ENCODE data around the gene LARGE1. TPM values are rescaled to one million over a fixed set of nuclear protein-coding genes. Genes with fewer than 3 reads are reported as not detected.

Gene LARGE1
- total RNA-seq, 1 donor from 2014 or later, result 81.6 TPM

DNA sequence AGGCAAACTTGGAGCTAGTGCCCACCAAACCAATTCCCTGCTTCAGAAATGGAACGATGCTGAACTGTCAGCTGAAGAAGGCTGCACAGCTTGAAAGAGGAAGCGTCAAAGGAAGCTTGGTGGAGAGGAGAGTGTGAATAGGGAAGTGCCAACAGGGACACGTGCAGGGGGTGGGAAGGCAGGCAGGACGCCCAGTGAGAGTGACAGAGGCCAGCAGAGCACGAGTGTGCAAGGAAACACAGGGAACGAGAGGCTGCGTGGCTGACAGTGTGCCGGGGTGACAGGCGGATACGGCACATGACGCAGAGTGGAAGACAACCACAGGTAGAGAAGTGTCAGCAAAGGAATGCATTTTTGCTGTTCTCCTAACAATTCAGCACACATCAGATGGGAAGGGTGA is 196.4 kb downstream of the LARGE1 start:
- DNase-seq (ENCODE audit: low spot score), result no peak

- no peak for DNase-seq (ENCODE audit: low spot score)
Observed at GRCh38 chr22:33722816-33723215, 197.5 kb downstream of the LARGE1 start.

GRCh38 chr22:33720166-33720878 is 200.0 kb downstream of the LARGE1 start:
- no peak for DNase-seq (ENCODE audit: low spot score)

GRCh38 chr22:33717694-33718396 is 202.4 kb downstream of the LARGE1 start:
- DNase-seq (ENCODE audit: low spot score), result no peak

DNA sequence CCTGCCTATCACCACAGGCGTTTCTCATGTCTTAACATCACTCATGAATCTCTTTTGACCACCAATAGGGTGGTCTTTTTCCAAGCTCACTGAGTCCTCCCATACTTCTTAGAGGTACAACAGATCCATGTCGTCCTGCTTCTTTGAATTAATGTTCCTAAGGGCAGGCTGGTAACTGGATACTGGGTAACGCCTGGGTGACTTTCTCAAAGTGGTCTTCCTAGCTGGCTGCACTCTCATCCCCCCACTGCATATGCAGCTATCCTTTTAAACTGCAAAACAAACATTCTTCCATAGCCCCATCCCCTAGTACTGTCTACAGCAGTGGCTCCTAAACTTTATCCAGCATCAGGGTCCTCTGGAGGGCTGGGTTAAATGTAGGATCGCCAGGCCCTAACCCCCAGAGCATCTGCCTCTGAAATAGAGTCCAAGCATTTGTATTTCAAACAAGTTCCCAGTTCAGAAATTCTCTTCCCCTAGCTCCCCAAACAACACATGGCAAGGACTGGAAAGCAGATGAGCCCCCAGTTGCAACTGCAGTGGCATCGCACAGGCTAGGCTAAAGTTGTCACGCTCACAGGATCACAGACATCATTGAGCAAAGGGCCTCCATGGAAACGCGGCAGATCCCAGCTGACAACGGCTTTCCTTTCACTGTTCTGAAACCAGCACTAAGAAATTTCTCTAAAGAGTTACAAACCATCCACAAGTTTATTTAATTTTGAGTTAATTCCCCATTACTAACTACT is 204.9 kb downstream of the LARGE1 start:
- DNase-seq (ENCODE audit: low spot score), result no peak

DNA sequence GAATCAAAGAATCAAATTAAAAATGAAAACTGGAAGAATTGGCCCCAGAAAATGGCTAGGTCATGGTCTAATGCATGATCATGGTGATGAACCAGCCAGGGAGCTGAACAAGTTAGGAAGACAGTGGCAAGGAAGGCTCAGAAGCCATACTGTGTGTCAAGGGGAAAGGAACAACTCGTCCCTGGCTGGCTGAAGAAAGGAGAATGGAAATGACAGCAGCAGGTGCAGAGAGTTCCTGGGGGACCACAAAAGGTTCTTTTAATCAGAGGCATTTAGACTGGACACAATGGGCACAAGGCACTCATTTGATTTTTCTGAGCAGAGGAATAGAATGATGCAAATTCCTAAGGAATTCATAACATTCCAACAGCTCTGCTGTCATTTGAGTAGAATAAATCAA is 209.9 kb downstream of the LARGE1 start:
- no peak for DNase-seq (ENCODE audit: low spot score)

GRCh38 chr22:33707581-33707980 is 212.7 kb downstream of the LARGE1 start:
- DNase-seq (ENCODE audit: low spot score), result no peak

DNA sequence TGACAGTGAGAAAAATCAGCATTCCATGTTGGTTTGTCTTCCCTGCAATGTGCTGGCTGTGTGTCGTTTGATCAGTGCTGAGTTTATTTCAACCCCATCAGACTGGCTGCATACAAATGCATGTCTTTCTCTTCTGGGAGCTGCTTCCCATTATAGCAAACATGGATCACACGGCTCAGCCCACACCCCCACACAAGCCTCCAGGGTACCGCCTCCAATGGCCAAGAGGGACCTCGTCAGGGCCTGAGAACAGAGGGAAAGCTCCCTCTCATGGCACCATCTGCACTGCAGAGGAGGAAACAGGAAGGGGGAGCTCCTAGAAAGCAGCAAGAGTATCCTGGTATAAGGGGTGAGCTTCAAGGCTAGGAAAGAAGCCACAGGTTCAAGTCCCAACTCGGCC is 214.2 kb downstream of the LARGE1 start:
- DNase-seq (ENCODE audit: low spot score), result no peak

DNA sequence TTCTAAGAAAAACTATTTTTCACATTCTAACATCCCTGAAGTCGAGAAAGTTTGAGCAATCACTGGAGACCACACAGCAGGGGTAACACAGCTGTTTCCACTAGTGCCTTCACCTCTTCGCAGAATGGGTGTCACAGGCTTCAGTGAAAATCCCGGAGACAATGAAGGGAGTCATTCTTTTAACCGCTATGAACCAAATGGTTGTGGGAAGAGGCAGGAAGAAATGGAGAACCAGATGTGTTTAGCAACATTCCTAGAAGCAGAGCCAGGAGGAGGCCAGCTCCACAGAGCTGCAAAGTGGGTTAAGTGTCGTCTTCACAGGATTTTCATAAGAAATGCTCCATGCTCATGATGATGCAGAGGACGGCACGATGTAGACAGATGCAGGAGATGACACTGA is 221.1 kb downstream of the LARGE1 start:
- no peak for DNase-seq (ENCODE audit: low spot score)

- no peak for DNase-seq (ENCODE audit: low spot score)
Observed at GRCh38 chr22:33697640-33698039, 222.6 kb downstream of the LARGE1 start.

GRCh38 chr22:33691057-33691630 is 229.1 kb downstream of the LARGE1 start:
- no peak for DNase-seq (ENCODE audit: low spot score)

DNA sequence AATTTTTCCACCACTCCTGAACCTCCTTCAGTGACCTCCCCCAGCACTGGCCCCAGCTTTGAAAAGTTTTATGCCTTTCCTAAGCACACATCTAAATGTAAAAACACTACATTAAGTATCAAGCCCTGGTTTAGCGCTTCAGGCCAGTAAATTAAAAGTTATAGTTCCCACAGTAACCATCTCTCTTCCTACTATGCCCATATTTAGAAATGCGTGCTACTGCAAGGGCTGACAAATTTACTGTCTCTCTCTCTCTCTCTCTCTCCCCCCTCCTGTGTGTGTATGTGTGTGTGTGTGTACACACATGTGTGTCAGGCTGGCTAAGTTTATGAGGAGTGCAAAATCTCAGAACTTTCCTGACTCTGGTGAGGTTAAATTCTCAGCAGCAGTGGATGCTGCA is 231.4 kb downstream of the LARGE1 start:
- DNase-seq (ENCODE audit: low spot score), result no peak

DNA sequence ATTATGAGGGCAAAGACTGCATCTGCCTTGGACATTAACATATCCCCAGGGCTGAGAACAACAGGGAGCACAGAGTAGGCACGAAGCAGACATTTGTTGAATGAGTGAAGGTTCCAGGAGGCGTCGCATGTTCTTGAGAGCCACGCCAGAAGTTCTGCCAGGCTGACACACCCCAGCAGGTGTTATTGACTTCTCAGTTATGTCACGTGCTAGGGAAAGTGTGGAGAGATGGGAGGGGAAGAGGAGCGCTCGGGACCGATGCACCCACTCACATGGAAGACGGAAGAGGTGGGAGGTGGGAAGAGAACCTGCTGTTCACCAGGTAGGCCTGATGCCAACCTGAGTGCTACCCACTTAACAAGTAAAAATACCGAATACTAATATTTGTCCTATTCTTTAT is 232.8 kb downstream of the LARGE1 start:
- DNase-seq (ENCODE audit: low spot score), result no peak

GRCh38 chr22:33684087-33684486 is 236.2 kb downstream of the LARGE1 start:
- no peak for DNase-seq (ENCODE audit: low spot score)

DNA sequence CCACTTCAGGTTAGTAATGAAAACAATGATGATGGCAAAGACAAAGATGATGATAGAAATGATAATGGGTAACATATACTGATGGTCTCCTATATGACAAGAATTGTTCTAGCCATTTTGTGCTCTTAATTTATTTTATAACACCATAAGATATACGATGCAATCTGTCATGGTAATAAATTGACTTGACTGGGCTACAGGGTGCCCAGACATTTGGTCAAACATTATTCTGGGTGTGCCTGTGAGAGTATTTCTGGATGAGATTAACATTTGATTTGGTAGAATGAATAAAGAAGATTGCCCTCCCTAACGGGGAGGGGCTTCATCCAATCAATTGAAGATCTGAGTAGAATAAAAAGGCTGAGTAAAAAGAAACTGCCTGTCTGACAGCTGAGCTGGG is 237.3 kb downstream of the LARGE1 start:
- no peak for DNase-seq (ENCODE audit: low spot score)

GRCh38 chr22:33680632-33681031 is 239.6 kb downstream of the LARGE1 start:
- no peak for DNase-seq (ENCODE audit: low spot score)

DNA sequence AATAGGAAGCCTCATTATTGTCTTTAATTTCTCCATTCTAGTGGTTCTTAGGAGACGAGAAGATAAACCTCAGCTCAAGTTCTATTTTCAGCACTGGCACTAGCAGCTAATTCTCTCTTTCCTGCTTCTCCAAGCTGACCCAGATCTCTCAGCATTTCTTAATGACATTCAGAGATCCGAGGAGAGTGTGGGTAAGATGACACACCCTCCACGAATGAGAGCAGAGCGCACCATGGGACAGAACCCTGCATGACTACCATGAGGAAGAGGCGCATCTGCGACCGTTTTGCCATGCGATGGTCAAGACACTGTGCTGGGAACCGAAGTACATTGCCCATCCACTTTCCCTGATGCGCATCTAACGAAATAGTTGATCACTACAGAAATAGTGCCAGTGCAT is 241.8 kb downstream of the LARGE1 start:
- no peak for DNase-seq (ENCODE audit: low spot score)

DNA sequence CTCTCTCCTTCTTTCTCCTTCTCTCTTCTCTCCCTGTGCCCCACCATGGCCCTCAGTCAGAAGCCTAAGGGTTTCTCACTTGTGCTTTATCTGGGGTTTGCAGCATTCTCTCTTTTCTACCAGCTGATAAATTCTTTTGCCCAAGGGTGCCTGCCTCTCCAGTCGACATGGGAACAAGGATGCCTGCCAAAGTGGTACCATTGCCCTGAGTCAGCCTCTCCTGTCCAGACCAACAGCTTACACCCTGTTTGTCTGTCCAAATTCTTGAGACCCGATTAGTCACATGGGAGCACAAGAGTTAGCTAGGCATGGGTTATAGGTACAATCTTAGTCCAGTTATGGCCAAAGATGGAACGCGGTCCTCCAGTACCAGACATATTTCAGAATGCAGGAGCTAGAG is 242.7 kb downstream of the LARGE1 start:
- no peak for DNase-seq (ENCODE audit: low spot score)

DNA sequence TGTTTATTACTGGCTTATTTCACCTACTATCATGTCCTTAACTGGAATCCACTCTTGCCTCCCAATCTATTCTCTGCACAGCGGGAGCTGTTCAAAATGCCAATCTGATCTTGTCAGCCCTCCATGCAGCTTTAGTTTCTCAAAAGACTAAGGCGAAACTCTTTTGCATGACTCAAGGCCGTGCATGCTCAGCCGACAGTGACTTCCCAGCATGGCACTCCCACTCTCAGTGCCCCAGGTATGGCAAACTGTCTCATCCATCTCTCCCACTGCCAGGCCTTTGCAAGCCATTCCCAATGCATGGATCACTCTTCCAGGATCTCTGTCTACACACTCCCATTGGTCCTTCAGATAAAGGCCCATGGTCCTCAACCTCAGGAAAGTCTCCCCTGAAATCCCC is 245.9 kb downstream of the LARGE1 start:
- DNase-seq (ENCODE audit: low spot score), result no peak

- no peak for DNase-seq (ENCODE audit: low spot score)
Observed at GRCh38 chr22:33669746-33670145, 250.5 kb downstream of the LARGE1 start.

DNA sequence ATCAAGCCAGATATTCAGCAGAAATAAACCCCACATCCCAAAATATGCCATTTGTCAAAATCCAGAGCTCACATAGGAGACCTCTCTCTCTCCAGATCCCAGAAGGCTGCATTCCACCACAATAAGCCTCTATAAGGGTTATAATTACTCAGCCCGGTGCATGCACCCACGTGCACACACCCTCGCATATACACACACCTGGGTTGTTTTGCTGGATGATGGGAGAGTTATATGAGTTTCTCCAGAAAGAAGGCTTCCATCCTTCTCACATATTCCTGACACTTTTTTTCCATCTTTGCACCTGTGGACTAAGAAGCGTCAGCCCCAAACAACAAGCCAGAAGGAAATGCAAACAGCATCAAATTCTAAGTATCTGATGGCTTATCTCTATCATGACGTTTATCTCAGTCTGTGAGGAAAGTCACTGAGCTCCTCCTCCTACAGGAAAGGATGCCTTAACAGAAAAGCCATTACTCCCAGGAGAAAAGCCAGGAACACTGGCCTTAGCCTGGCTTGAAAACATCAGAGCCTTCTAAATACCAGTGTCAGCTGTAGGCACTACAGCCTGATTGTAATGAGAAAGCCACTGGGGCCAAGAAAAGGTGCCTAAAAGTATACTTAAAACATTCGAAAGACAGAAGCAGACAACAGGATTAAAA is 253.2 kb downstream of the LARGE1 start:
- DNase-seq (ENCODE audit: low spot score), result no peak

Data from ureter (tissue), 1 donor.